Fibroblast of villous mesenchyme (primary cell): Measurements from ENCODE around the gene DNAH2. TPM values are rescaled to one million over a fixed set of nuclear protein-coding genes. Genes with fewer than 3 reads are reported as not detected.

Source experiments
- DNase-seq: peaks from one replicate; pipeline ENCODE4 v3.0.0-alpha.2; 2010; ENCODE audit warnings: low read depth
- H3K4me3 ChIP-seq: 2 replicates; pipeline ENCODE4 v1.5.1; 2011; ENCODE audit warnings: low read depth, mild to moderate bottlenecking, low read length
- total RNA-seq: library from RNA; depleted of rRNA; stranded (reverse); fragments of >200 nt; gene quantifications from 2 replicates; pipeline ENCODE4 v1.2.3, GENCODE V29; 2012
- TF ChIP-seq, protein P1 (sequence below): IDR thresholded peaks from 2 replicates; pipeline ENCODE4 v1.5.1; 2012; ENCODE audit warnings: low read depth, mild to moderate bottlenecking, low read length; ENCODE audit not compliant: insufficient read depth

The DNAH2 gene
- total RNA-seq, 1 donor: 0.43 TPM

DNA sequence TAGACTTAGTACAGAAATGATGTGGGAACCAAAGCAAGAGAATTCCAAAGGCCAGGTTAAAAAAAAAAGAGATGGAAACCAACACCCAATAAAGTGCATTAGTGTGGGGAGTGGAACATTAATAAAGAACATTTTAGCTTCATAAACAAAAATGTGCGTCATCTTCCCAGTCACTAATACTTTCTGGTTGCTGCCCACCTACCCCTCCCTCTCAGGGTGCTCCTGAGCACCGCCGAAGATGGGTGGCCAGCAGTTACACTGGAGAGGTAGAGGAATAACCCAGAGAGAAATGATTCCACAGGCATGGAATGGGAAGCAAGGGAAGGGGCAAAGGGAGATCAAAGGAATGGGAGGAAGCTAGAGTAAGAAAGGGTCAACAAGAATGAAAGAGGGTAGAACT, 165.1 kb downstream of the DNAH2 start:
- TF ChIP-seq, protein P1, sequence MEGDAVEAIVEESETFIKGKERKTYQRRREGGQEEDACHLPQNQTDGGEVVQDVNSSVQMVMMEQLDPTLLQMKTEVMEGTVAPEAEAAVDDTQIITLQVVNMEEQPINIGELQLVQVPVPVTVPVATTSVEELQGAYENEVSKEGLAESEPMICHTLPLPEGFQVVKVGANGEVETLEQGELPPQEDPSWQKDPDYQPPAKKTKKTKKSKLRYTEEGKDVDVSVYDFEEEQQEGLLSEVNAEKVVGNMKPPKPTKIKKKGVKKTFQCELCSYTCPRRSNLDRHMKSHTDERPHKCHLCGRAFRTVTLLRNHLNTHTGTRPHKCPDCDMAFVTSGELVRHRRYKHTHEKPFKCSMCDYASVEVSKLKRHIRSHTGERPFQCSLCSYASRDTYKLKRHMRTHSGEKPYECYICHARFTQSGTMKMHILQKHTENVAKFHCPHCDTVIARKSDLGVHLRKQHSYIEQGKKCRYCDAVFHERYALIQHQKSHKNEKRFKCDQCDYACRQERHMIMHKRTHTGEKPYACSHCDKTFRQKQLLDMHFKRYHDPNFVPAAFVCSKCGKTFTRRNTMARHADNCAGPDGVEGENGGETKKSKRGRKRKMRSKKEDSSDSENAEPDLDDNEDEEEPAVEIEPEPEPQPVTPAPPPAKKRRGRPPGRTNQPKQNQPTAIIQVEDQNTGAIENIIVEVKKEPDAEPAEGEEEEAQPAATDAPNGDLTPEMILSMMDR: no peak
- no peak for DNase-seq

More for the DNA sequence above, 165.1 kb downstream of the DNAH2 start:
- peak overlapping the region; percentile 18 for H3K4me3 ChIP-seq

Other genes with a start within 250 kb of the DNAH2 start
- gene ZBTB4, start 238.1 kb upstream of the DNAH2 start, total RNA-seq: 30.0 and 37.1 TPM in 2 replicates
- not detected in 2 replicates for gene SLC35G6, start 236.3 kb upstream of the DNAH2 start, total RNA-seq
- 118 and 127 TPM in 2 replicates for gene POLR2A, start 233.4 kb upstream of the DNAH2 start, total RNA-seq
- 11.7 and 14.5 TPM in 2 replicates for gene TNFSF12, start 168.7 kb upstream of the DNAH2 start, total RNA-seq
- gene TNFSF13, start 159.0 kb upstream of the DNAH2 start, total RNA-seq: 0.43 and 0.64 TPM in 2 replicates
- 69.9 and 75.1 TPM in 2 replicates for gene SENP3, start 155.8 kb upstream of the DNAH2 start, total RNA-seq
- 9.1 and 9.7 TPM in 2 replicates for gene CD68, start 138.1 kb upstream of the DNAH2 start, total RNA-seq
- gene MPDU1, start 133.9 kb upstream of the DNAH2 start, total RNA-seq: 70.5 and 101 TPM in 2 replicates
- gene SOX15, start 127.7 kb upstream of the DNAH2 start, total RNA-seq: under 0.01 and 0.64 TPM in 2 replicates
- 37.4 and 39.7 TPM in 2 replicates for gene FXR2, start 102.8 kb upstream of the DNAH2 start, total RNA-seq
- gene SAT2, start 89.9 kb upstream of the DNAH2 start, total RNA-seq: 23.3 and 37.0 TPM in 2 replicates
- gene SHBG, start 87.6 kb upstream of the DNAH2 start, total RNA-seq: 0.64 and 0.86 TPM in 2 replicates
- gene ATP1B2, start 66.8 kb upstream of the DNAH2 start, total RNA-seq: not detected in 2 replicates
- 50.6 and 79.5 TPM in 2 replicates for gene TP53, start 30.3 kb upstream of the DNAH2 start, total RNA-seq
- 5.2 and 6.0 TPM in 2 replicates for gene WRAP53, start 29.3 kb upstream of the DNAH2 start, total RNA-seq
- 0.32 and 0.43 TPM in 2 replicates for gene EFNB3, start 12.5 kb upstream of the DNAH2 start, total RNA-seq
- gene KDM6B, start 116.5 kb downstream of the DNAH2 start, total RNA-seq: 3.0 and 5.8 TPM in 2 replicates
- 0.43 and 1.3 TPM in 2 replicates for gene TMEM88, start 137.3 kb downstream of the DNAH2 start, total RNA-seq
- gene NAA38, start 139.8 kb downstream of the DNAH2 start, total RNA-seq: 55.3 and 73.1 TPM in 2 replicates
- 6.4 and 11.2 TPM in 2 replicates for gene CYB5D1, start 140.3 kb downstream of the DNAH2 start, total RNA-seq
- gene CHD3, start 171.0 kb downstream of the DNAH2 start, total RNA-seq: 103 and 111 TPM in 2 replicates
- gene RNF227, start 198.5 kb downstream of the DNAH2 start, total RNA-seq: 2.2 and 4.2 TPM in 2 replicates
- gene KCNAB3, start 212.1 kb downstream of the DNAH2 start, total RNA-seq: 1.3 and 1.7 TPM in 2 replicates
- gene TRAPPC1, start 214.2 kb downstream of the DNAH2 start, total RNA-seq: 42.7 and 47.4 TPM in 2 replicates
- gene CNTROB, start 214.5 kb downstream of the DNAH2 start, total RNA-seq: 21.3 and 25.5 TPM in 2 replicates